Psoas muscle (tissue), 8 donors: Measurements from ENCODE around the gene PDGFRA. TPM values are rescaled to one million over a fixed set of nuclear protein-coding genes. Genes with fewer than 3 reads are reported as not detected.

Source experiments
- ATAC-seq, 4 donors: fragments of 200-7000 bp; cut with Tn5 transposase; one replicate each; pipeline ENCODE4 v1.9.1; 2020; ENCODE audit warnings: moderate library complexity in 3 of 4, mild to moderate bottlenecking in 2 of 4
- DNase-seq, 2 donors: peaks; one replicate each; pipeline ENCODE4 v3.0.0-alpha.2; 2020
- H3K27ac ChIP-seq: fragments of 200-600 bp; one replicate; pipeline ENCODE4 v1.8.0; 2022
- H3K27me3 ChIP-seq, 3 donors: fragments of 200-600 bp in 1 of 3; one replicate each; pipeline versions ENCODE4 v1.6.1 to v1.8.0; 2013 to 2022; ENCODE audit warnings: low read length in 2 of 3, mild to moderate bottlenecking in 2 of 3, moderate library complexity in 1 of 3; ENCODE audit not compliant: insufficient read depth in 3 of 3
- H3K36me3 ChIP-seq, 2 donors: fragments of 200-600 bp in 1 of 2; one replicate each; pipeline versions ENCODE4 v1.6.1 to v1.8.0; 2013 to 2022; ENCODE audit warnings: low read depth in 1 of 2, mild to moderate bottlenecking in 1 of 2, moderate library complexity in 1 of 2; ENCODE audit not compliant: insufficient read depth in 1 of 2
- H3K4me1 ChIP-seq: fragments of 200-600 bp; one replicate; pipeline ENCODE4 v1.8.0; 2022
- H3K4me3 ChIP-seq: fragments of 200-600 bp; one replicate; pipeline ENCODE4 v1.8.0; 2022; ENCODE audit warnings: mild to moderate bottlenecking
- H3K9me3 ChIP-seq: fragments of 200-600 bp; one replicate; pipeline ENCODE4 v1.8.0; 2022
- whole genome bisulfite sequencing, 3 donors: extraction: QIAGEN DNeasy Blood & Tissue Kit; methylation state at CpG; one replicate each; pipeline versions ENCODE4 v1.1.6 to v1.1.7; 2013; 5-methylcytosine and 5-hydroxymethylcytosine counted together
- intact Hi-C, 2 donors: fragments of 100-400 bp; cut with DNase I; formaldehyde crosslinking; loops; one replicate each; pipeline versions ENCODE4 v1.11.0 to v1.14.2; 2022
- polyA plus RNA-seq, 3 donors: library from polyadenylated mRNA; stranded (reverse); fragments of 200-250 nt; gene quantifications; one replicate each; pipeline ENCODE4 v1.2.3, GENCODE V29; 2013
- total RNA-seq, 4 donors: library from RNA; stranded (reverse); fragmentation: NEBNext Ultra II Directional in 2 of 4; extraction: Animal tissue kit (Norgen Biotek cat#: 25700) in 2 of 4; gene quantifications; one replicate each; pipeline versions ENCODE4 v1.2.1 to v1.2.4, GENCODE V29; 2021 to 2023
- TF ChIP-seq, protein P1 (sequence below): fragments of 200-600 bp; IDR thresholded peaks from one replicate; pipeline ENCODE4 v1.8.0; 2022; ENCODE audit warnings: antibody characterized with exemption
- donor health status: healthy with polysubstance abuse.
- donor health status: DM: no; HTN: no; CAD: no; lungs with moderate emphysema.
- donor health status: Bipolar disorder and iron deficiency.
- donor health status: healthy.
- donor health status: DM: yes; HTN: yes; CAD: no.
- donor health status: DM: no; HTN: no; CAD: no.
- donor health status: DM: no; HTN: no; CAD: no.
- donor health status: DM: yes; HTN: yes; CAD: no.

PDGFRA gene
- total and polyA plus RNA-seq, 7 donors, result 3.1 to 32.6 (median 12.9) TPM

DNA sequence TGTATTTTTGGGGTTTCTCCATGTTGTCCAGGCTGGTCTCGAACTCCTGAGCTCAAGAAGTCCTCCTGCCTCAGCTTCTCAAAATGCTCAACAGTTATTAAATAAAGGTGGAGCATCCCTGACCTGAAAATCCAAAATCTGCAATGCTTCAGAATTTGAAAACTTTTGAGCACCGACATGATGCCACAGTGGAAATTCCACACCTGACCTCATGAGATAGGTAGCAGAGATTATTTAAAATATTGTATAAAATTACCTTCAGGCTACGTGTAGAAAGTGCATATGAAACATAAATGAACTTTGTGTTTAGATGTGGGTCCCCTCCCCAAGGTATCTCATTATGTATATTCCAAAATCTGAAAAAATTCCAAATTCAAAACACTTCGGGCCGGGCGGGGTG, 42.7 kb upstream of the PDGFRA start:
- 91 to 95% (median 92%) methylated on average over 6 of the region's 6 CpGs for WGBS, 3 donors
- Histone ChIP-seq H3K27ac (no peak overlapping the region), H3K9me3 (no peaks in the 10 kb centered on the region), H3K4me1 (no peaks in the 10 kb centered on the region), H3K4me3 (no peak overlapping the region), H3K27me3 (no peaks in the 10 kb centered on the region), H3K36me3 (no peaks in the 10 kb centered on the region)
- ATAC-seq, result no peak
- TF ChIP-seq, protein P1, sequence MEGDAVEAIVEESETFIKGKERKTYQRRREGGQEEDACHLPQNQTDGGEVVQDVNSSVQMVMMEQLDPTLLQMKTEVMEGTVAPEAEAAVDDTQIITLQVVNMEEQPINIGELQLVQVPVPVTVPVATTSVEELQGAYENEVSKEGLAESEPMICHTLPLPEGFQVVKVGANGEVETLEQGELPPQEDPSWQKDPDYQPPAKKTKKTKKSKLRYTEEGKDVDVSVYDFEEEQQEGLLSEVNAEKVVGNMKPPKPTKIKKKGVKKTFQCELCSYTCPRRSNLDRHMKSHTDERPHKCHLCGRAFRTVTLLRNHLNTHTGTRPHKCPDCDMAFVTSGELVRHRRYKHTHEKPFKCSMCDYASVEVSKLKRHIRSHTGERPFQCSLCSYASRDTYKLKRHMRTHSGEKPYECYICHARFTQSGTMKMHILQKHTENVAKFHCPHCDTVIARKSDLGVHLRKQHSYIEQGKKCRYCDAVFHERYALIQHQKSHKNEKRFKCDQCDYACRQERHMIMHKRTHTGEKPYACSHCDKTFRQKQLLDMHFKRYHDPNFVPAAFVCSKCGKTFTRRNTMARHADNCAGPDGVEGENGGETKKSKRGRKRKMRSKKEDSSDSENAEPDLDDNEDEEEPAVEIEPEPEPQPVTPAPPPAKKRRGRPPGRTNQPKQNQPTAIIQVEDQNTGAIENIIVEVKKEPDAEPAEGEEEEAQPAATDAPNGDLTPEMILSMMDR, result no peak
- no peak for DNase-seq
- intact Hi-C loops, result no loop called here

DNA sequence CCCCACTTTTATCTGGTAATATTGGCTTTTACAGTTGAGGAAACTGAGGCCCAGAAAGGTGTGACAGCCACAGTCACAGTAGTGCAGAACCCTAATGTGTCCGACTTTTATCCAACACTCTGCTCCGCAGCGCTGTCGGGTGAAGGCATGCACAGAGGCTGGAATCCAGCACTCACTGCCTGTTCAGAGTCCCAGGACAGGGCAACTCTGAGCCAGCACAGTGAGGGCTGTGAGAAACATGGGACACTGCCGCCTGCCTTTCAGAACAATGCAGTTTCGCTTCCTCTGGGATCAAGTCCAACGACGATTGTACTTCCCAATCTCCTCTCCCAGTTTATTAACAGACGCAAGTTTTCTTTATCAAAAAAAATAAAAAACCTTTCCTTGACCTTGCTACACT, 41.9 kb upstream of the PDGFRA start:
- ATAC-seq (no peak), DNase-seq (no peak)
- Histone ChIP-seq H3K27me3 (no peaks in the 10 kb centered on the region), H3K27ac (no peak overlapping the region), H3K4me1 (no peaks in the 10 kb centered on the region), H3K9me3 (no peaks in the 10 kb centered on the region), H3K36me3 (no peaks in the 10 kb centered on the region), H3K4me3 (no peak overlapping the region)
- intact Hi-C loops, result no loop called here
- WGBS, 3 donors, result 69 to 78% (median 77%) methylated on average over 9 of the region's 9 CpGs
- TF ChIP-seq, protein P1, result no peak

DNA sequence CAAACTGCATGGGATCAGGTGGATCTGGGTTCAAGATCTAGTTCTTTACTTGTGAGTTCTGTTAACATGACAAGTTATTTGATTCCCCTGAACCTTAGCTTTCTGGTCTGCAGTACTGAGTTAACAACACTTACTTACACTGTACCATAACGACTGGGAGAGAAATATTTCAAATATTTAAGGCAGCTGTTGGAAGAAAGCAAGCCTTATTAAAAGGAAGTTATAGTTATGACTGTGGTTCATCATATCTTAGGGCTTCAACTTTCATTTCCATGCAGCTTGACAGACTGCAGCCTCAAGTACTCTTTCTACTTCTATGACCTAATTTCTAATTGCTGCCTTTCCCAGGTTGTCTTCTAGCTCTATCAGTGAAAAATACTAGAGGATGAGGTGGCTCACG, 40.0 kb upstream of the PDGFRA start:
- intact Hi-C loops, result no loop called here
- no peaks in the 10 kb centered on the region for H3K27me3 ChIP-seq
- H3K27ac ChIP-seq, result no peak overlapping the region
- H3K4me1 ChIP-seq, result no peaks in the 10 kb centered on the region
- no peak for DNase-seq
- 25 to 39% (median 39%) methylated on average over 2 of the region's 2 CpGs for WGBS, 3 donors
- no peak overlapping the region for H3K4me3 ChIP-seq
- TF ChIP-seq, protein P1, result no peak
- H3K36me3 ChIP-seq, result no peaks in the 10 kb centered on the region
- H3K9me3 ChIP-seq, result no peaks in the 10 kb centered on the region
- ATAC-seq, result no peak

DNA sequence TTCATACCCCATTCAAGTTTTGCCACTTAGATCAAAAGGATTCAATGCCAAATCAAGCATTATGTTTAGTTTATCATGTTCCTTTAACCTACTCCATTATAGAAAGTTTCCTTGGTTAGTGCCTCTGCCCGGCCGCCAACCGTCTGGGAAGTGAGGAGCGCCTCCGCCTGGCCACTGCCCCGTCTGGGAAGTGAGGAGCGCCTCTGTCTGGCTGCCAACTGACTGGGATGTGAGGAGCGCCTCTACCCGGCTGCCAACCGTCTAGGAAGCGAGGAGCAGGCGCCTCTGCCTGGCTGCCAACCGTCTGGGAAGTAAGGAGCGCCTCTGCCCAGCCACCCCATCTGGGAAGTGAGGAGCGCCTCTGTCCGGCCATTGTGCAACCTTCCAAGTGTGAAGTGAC, 36.3 kb upstream of the PDGFRA start:
- Histone ChIP-seq H3K9me3 (no peaks in the 10 kb centered on the region), H3K27ac (no peak overlapping the region), H3K4me3 (no peak overlapping the region), H3K27me3 (no peaks in the 10 kb centered on the region), H3K36me3 (no peaks in the 10 kb centered on the region), H3K4me1 (no peaks in the 10 kb centered on the region)
- intact Hi-C loops, result no loop called here
- ATAC-seq (no peak), DNase-seq (no peak)
- TF ChIP-seq, protein P1, result no peak
- 90 to 93% (median 91%) methylated on average over 16 of the region's 16 CpGs for WGBS, 3 donors

DNA sequence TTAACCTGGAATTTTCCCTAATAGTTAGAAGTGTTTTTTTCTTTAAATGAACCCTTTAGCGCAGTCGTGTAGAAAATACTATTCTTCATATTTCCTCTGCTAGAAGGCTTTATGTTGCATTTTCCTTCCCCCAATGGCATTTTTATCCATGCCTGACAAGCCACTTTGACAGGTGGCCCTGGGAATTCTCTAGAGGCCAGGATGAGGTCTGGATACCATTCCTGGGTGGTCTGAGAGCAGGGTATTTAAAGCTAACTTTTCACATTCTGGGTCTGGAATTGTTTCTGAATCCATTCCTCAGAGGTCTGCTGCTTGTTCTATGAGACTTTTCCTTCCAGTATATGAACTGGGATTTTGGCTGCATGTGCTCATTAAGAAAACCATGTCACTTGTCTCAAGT, 31.2 kb upstream of the PDGFRA start:
- TF ChIP-seq, protein P1, result no peak
- WGBS, 3 donors, result 74 to 76% (median 75%) methylated on average over 2 of the region's 2 CpGs
- no peak overlapping the region for H3K4me3 ChIP-seq
- intact Hi-C loops, result no loop called here
- no peaks in the 10 kb centered on the region for H3K4me1 ChIP-seq
- H3K36me3 ChIP-seq, result no peaks in the 10 kb centered on the region
- DNase-seq, result no peak
- no peak overlapping the region for H3K27ac ChIP-seq
- ATAC-seq, result no peak
- H3K9me3 ChIP-seq, result no peaks in the 10 kb centered on the region
- no peaks in the 10 kb centered on the region for H3K27me3 ChIP-seq
